ENCODE measurements around the gene DIRAS1. TPM values are rescaled to one million over a fixed set of nuclear protein-coding genes. Genes with fewer than 3 reads are reported as not detected.

DIRAS1 gene
- total and polyA plus RNA-seq, 8 donors: 2.4 to 16.3 (median 3.4) TPM

- no peak overlapping the region for H3K4me3 ChIP-seq
- H3K36me3 ChIP-seq: peaks cover 0 to 3% (median 0%) of the 10 kb centered on the region in 3 donors
- TF ChIP-seq CTCF (IDR thresholded peaks at IDR 0.05): no peak
- H3K27me3 ChIP-seq: no peaks in the 10 kb centered on the region
- no peak overlapping the region for H3K27ac ChIP-seq
- FAIRE-seq (no peak), DNase-seq (no peak), ATAC-seq (no peak)
- H3K9me3 ChIP-seq: no peaks in the 10 kb centered on the region
- peaks cover 0 to 3% (median 1%) of the 10 kb centered on the region in 3 donors for H3K4me1 ChIP-seq
- intact Hi-C loops (cut with DNase I): no loop called here
- WGBS, 2 donors: 91 to 92% methylated on average over 35 of the region's 35 CpGs
Measured at GRCh38 chr19:2733930-2734588, 12.9 kb upstream of the DIRAS1 start.

- H3K4me1 ChIP-seq: no peaks in the 10 kb centered on the region
- WGBS, 2 donors: 94 to 96% methylated on average over 37 to 38 of the region's 38 CpGs
- intact Hi-C loops (cut with DNase I): no loop called here
- no peak for FAIRE-seq
- no peaks in the 10 kb centered on the region for H3K9me3 ChIP-seq
- H3K36me3 ChIP-seq: peaks cover 0 to 3% (median 0%) of the 10 kb centered on the region in 3 donors
- no peaks in the 10 kb centered on the region for H3K27me3 ChIP-seq
- no peak overlapping the region for H3K4me3 ChIP-seq
- no peak overlapping the region for H3K27ac ChIP-seq
- no peak for DNase-seq
- ATAC-seq: no peak
- TF ChIP-seq CTCF (IDR thresholded peaks at IDR 0.05): no peak
Measured at GRCh38 chr19:2732883-2733282, 11.7 kb upstream of the DIRAS1 start.

GRCh38 chr19:2732157-2732725 lies 11.1 kb upstream of the DIRAS1 start:
- DNase-seq (no peak), ATAC-seq (no peak), FAIRE-seq (no peak)
- WGBS, 2 donors: 94% methylated on average over 32 to 33 of the region's 33 CpGs
- intact Hi-C loops (cut with DNase I): no loop called here
- H3K4me3 ChIP-seq: no peak overlapping the region
- no peaks in the 10 kb centered on the region for H3K27me3 ChIP-seq
- no peak overlapping the region for H3K27ac ChIP-seq
- H3K36me3 ChIP-seq: peaks cover 0 to 3% (median 0%) of the 10 kb centered on the region in 3 donors
- TF ChIP-seq CTCF (IDR thresholded peaks at IDR 0.05): no peak
- no peaks in the 10 kb centered on the region for H3K9me3 ChIP-seq
- H3K4me1 ChIP-seq: no peaks in the 10 kb centered on the region

- H3K36me3 ChIP-seq: peaks cover 0 to 3% (median 0%) of the 10 kb centered on the region in 3 donors
- no peaks in the 10 kb centered on the region for H3K4me1 ChIP-seq
- no peak overlapping the region for H3K4me3 ChIP-seq
- H3K9me3 ChIP-seq: no peaks in the 10 kb centered on the region
- 88% methylated on average over 41 of the region's 41 CpGs for WGBS, 2 donors
- intact Hi-C loops (cut with DNase I): no loop called here
- FAIRE-seq: no peak
- ATAC-seq: no peak
- H3K27ac ChIP-seq: no peak overlapping the region
- H3K27me3 ChIP-seq: no peaks in the 10 kb centered on the region
- no peak for DNase-seq
- TF ChIP-seq CTCF (IDR thresholded peaks at IDR 0.05): no peak
Measured at GRCh38 chr19:2731181-2731995, 10.2 kb upstream of the DIRAS1 start.
